Choroid plexus epithelial cell (primary cell): ENCODE results near the gene FAM180B.
"Not testable (repeated sequence)": the region's sequence is repeated elsewhere in the genome, so short reads cannot be mapped to it uniquely, and the experiment has no call there.

Source experiments
- DNase-seq: peaks from one replicate; pipeline ENCODE4 v3.0.0-alpha.2; 2010; ENCODE audit warnings: low read depth
- H3K4me3 ChIP-seq: 2 replicates; pipeline ENCODE4 v1.5.1; 2011; ENCODE audit warnings: low read depth, mild to moderate bottlenecking, control low read depth, low read length, moderate library complexity
- TF ChIP-seq, protein P1 (sequence below): conservative IDR thresholded peaks from 2 replicates; pipeline ENCODE4 v1.5.1; 2011; ENCODE audit warnings: low read depth, mild to moderate bottlenecking, control low read depth, inconsistent platforms, low read length, moderate library complexity

Gene FAM180B

GRCh38 chr11:47628026-47628425 lies 41.5 kb downstream of the FAM180B start:
- TF ChIP-seq, protein P1, sequence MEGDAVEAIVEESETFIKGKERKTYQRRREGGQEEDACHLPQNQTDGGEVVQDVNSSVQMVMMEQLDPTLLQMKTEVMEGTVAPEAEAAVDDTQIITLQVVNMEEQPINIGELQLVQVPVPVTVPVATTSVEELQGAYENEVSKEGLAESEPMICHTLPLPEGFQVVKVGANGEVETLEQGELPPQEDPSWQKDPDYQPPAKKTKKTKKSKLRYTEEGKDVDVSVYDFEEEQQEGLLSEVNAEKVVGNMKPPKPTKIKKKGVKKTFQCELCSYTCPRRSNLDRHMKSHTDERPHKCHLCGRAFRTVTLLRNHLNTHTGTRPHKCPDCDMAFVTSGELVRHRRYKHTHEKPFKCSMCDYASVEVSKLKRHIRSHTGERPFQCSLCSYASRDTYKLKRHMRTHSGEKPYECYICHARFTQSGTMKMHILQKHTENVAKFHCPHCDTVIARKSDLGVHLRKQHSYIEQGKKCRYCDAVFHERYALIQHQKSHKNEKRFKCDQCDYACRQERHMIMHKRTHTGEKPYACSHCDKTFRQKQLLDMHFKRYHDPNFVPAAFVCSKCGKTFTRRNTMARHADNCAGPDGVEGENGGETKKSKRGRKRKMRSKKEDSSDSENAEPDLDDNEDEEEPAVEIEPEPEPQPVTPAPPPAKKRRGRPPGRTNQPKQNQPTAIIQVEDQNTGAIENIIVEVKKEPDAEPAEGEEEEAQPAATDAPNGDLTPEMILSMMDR, result no peak

GRCh38 chr11:47631473-47631872 lies 45.0 kb downstream of the FAM180B start:
- no peak overlapping the region for H3K4me3 ChIP-seq
- DNase-seq, result peak; percentile 45
- TF ChIP-seq, protein P1, result no peak

More at GRCh38 chr11:47628026-47628425, 41.5 kb downstream of the FAM180B start:
- DNase-seq, result no peak
- no peak overlapping the region for H3K4me3 ChIP-seq

DNA sequence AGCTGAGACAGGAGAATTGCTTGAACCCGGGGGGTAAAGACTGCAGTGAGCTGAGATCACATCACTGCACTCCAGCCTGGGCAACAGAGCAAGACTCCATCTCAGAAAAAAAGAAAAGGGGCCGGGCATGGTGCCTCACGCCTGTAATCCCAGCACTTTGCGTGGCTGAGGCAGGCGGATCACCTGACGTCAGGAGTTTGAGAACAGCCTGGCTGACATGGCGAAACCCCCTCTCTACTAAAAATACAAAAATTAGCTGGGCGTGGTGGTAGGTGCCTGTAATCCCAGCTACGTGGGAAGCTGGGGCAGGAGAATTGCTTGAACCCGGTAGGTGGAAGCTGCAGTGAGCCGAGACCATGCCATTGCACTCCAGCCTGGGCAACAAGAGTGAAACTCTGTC lies 49.9 kb downstream of the FAM180B start:
- H3K4me3 ChIP-seq, DNase-seq: not testable (repeated sequence)
